B cell (primary cell): ENCODE results near the gene GKN1. TPM values are rescaled to one million over a fixed set of nuclear protein-coding genes. Genes with fewer than 3 reads are reported as not detected.

Experiments
- ATAC-seq: fragments of 200-7000 bp; cut with Tn5 transposase; one replicate; pipeline ENCODE4 v1.10.0; 2021; ENCODE audit warnings: low read depth, mild to moderate bottlenecking, moderate number of reproducible peaks, moderate library complexity
- CTCF ChIA-PET: fragments of 350-600 bp; sonication (Branson Sonifier 250); formaldehyde crosslinking; loops from one replicate; lab custom pipeline; 2021; ENCODE audit warnings: antibody characterized with exemption, inconsistent platforms; lab: Charles Lee
- POLR2A ChIA-PET: fragments of 350-600 bp; sonication (Branson Sonifier 250); formaldehyde crosslinking; loops from one replicate; lab custom pipeline; 2021; ENCODE audit warnings: antibody characterized with exemption; lab: Charles Lee
- DNase-seq: peaks from one replicate; pipeline ENCODE4 v3.0.0; 2013
- H2AFZ ChIP-seq: 2 replicates; pipeline ENCODE4 v1.6.1; 2012; ENCODE audit warnings: mild to moderate bottlenecking, low read depth, low read length; ENCODE audit not compliant: insufficient read depth, poor library complexity, severe bottlenecking
- H3K27ac ChIP-seq, 2 donors: 1 replicate in 1 of 2; 2 replicates in 1 of 2; pipeline ENCODE4 v1.5.1; 2012 to 2013; ENCODE audit warnings: low read length in 2 of 2, mild to moderate bottlenecking in 2 of 2, moderate library complexity in 1 of 2
- H3K27me3 ChIP-seq, 4 experiments: fragments of 200-600 bp in 1 of 4; sonication (generic) in 1 of 4; replicated peaks in 1 of 4; 1 replicate in 2 of 4; 2 replicates in 2 of 4; pipeline versions ENCODE4 v1.6.1 to v1.7.0; 2013 to 2016; ENCODE audit warnings: low read length in 3 of 4, mild to moderate bottlenecking in 2 of 4, mixed read lengths in 1 of 4, moderate library complexity in 1 of 4; ENCODE audit not compliant: insufficient read depth in 4 of 4, control insufficient read depth in 3 of 4; ENCODE audit errors: control extremely low read depth in 1 of 4
- H3K36me3 ChIP-seq, 2 experiments: replicated peaks in 1 of 2; 1 replicate in 1 of 2; 2 replicates in 1 of 2; pipeline versions ENCODE4 v1.6.1 to v1.7.1; 2013; ENCODE audit warnings: low read length in 1 of 2; ENCODE audit not compliant: insufficient read depth in 2 of 2, control insufficient read depth in 1 of 2; ENCODE audit errors: control extremely low read depth in 1 of 2, extremely low read depth in 1 of 2
- H3K4me1 ChIP-seq, 2 donors: fragments of 200-600 bp in 1 of 2; sonication (generic) in 1 of 2; 1 replicate in 1 of 2; 2 replicates in 1 of 2; pipeline versions ENCODE4 v1.5.1 to v1.6.1; 2013 to 2017; ENCODE audit warnings: low read length in 2 of 2; ENCODE audit not compliant: control insufficient read depth in 2 of 2, insufficient read depth in 2 of 2
- H3K4me2 ChIP-seq: replicated peaks from 2 replicates; pipeline ENCODE3; 2012; ENCODE audit warnings: mild to moderate bottlenecking, low read depth, low read length; ENCODE audit not compliant: poor library complexity, severe bottlenecking
- H3K4me3 ChIP-seq, 5 experiments: fragments of 200-600 bp in 1 of 5; sonication (generic) in 1 of 5; 1 replicate in 3 of 5; 2 replicates in 2 of 5; pipeline versions ENCODE4 v1.5.1 to v1.7.0; 2011 to 2016; ENCODE audit warnings: low read length in 4 of 5, mild to moderate bottlenecking in 4 of 5, low read depth in 2 of 5, control low read depth in 1 of 5, moderate library complexity in 1 of 5; ENCODE audit not compliant: insufficient read depth in 1 of 5; ENCODE audit errors: control extremely low read depth in 1 of 5, extremely low read depth in 1 of 5
- H3K79me2 ChIP-seq: fragments of 200-600 bp; sonication (generic); one replicate; pipeline ENCODE4 v1.6.0; 2016; ENCODE audit warnings: low read length; ENCODE audit not compliant: control insufficient read depth, insufficient read depth
- H3K9ac ChIP-seq: fragments of 200-600 bp; sonication (generic); 2 replicates; pipeline ENCODE4 v1.6.1; 2017; ENCODE audit warnings: mild to moderate bottlenecking, low read length, moderate library complexity
- H3K9me3 ChIP-seq, 3 donors: one replicate each; pipeline versions ENCODE4 v1.6.1 to v1.7.1; 2013; ENCODE audit warnings: low read length in 2 of 3; ENCODE audit not compliant: control insufficient read depth in 2 of 3, insufficient read depth in 1 of 3; ENCODE audit errors: control extremely low read depth in 1 of 3
- H4K20me1 ChIP-seq: 2 replicates; pipeline ENCODE4 v1.6.0; 2012; ENCODE audit warnings: mild to moderate bottlenecking, low read length; ENCODE audit not compliant: insufficient read depth, control insufficient read depth, poor library complexity, severe bottlenecking
- H3K27ac Mint-ChIP-seq: one replicate; pipeline ENCODE4 v1.8.0; 2021; ENCODE audit warnings: mixed read lengths
- H3K27me3 Mint-ChIP-seq: one replicate; pipeline ENCODE4 v1.8.0; 2021; ENCODE audit warnings: mixed read lengths
- H3K4me1 Mint-ChIP-seq: one replicate; pipeline ENCODE4 v1.8.0; 2021; ENCODE audit warnings: mixed read lengths
- H3K4me3 Mint-ChIP-seq: one replicate; pipeline ENCODE4 v1.8.0; 2021; ENCODE audit warnings: mixed read lengths
- H3K9me3 Mint-ChIP-seq: one replicate; pipeline ENCODE4 v1.8.0; 2022; ENCODE audit warnings: mixed read lengths; ENCODE audit not compliant: insufficient read depth
- CTCF ChIP-seq: fragments of 200-600 bp; IDR thresholded peaks from one replicate; pipeline ENCODE4 v1.8.0; 2022; ENCODE audit warnings: antibody characterized with exemption, mild to moderate bottlenecking
- EZH2 ChIP-seq: IDR thresholded peaks from 2 replicates; pipeline ENCODE4 v1.6.1; 2012; ENCODE audit warnings: borderline replicate concordance, low read depth, mild to moderate bottlenecking, moderate library complexity, low read length; ENCODE audit not compliant: insufficient read depth, poor library complexity, severe bottlenecking
- WGBS: methylation state at CpG from one replicate; pipeline ENCODE4 v1.1.5; 2013; ENCODE audit warnings: missing lambda C conversion rate; ENCODE audit not compliant: insufficient coverage; 5-methylcytosine and 5-hydroxymethylcytosine counted together
- intact Hi-C: fragments of 100-400 bp; cut with micrococcal nuclease; formaldehyde crosslinking; loops from one replicate; pipeline ENCODE4 v1.10.0; 2022
- polyA plus RNA-seq: library from polyadenylated mRNA; depleted of rRNA; stranded (reverse); fragments of >200 nt; gene quantifications from 2 replicates; pipeline ENCODE4 v1.2.3, GENCODE V29; 2012
- total RNA-seq, 2 donors: library from RNA; stranded (reverse); fragments of 120-200 nt in 1 of 2; gene quantifications; 1 replicate in 1 of 2; 2 replicates in 1 of 2; pipeline versions ENCODE4 v1.2.3 to v1.2.4, GENCODE V29; 2013 to 2022

Gene GKN1
- total and polyA plus RNA-seq, 2 donors (not counting 1 experiment from before 2014, with no cell fraction given) = not detected

GRCh38 chr2:69003731-69004130, 29.3 kb downstream of the GKN1 start:
- H3K27ac Mint-ChIP-seq = no peak overlapping the region
- peaks cover 0 to 13% (median 5%) of the 10 kb centered on the region in 4 experiments for H3K27me3 ChIP-seq

GRCh38 chr2:69007169-69007568, 32.7 kb downstream of the GKN1 start:
- TF ChIP-seq EZH2 = no peak
- TF ChIP-seq CTCF = no peak
- ATAC-seq = no peak
- H3K27ac Mint-ChIP-seq = no peak overlapping the region

More at GRCh38 chr2:69003731-69004130, 29.3 kb downstream of the GKN1 start:
- ChIA-PET CTCF (interaction anchor here (0.7 kb wide), 1 partner anchor 9 kb away, joined by 5 read pairs; the partner anchor contains the start of gene ANTXR1), POLR2A (no interaction called here)
- Mint-ChIP-seq H3K9me3 (peaks cover 4% of the 10 kb centered on the region), H3K27me3 (peaks cover 48% of the 10 kb centered on the region), H3K4me3 (no peak overlapping the region), H3K4me1 (no peaks in the 10 kb centered on the region)
- Histone ChIP-seq H3K79me2 (no peaks in the 10 kb centered on the region), H3K4me2 (no peak overlapping the region), H3K36me3 (no peaks in the 10 kb centered on the region), H3K4me1 (no peaks in the 10 kb centered on the region), H3K9me3 (no peaks in the 10 kb centered on the region), H3K9ac (no peak overlapping the region), H3K4me3 (no peak overlapping the region), H4K20me1 (no peaks in the 10 kb centered on the region), H2AFZ (no peak overlapping the region), H3K27ac (no peak overlapping the region)
- ATAC-seq = no peak
- no peak for DNase-seq
- no peak for TF ChIP-seq CTCF
- TF ChIP-seq EZH2 = no peak
- intact Hi-C loops = no loop called here
- WGBS = 56% methylated on average over 1 of the region's 2 CpGs

More at GRCh38 chr2:69007169-69007568, 32.7 kb downstream of the GKN1 start:
- no peaks in the 10 kb centered on the region for H3K9me3 ChIP-seq
- no peaks in the 10 kb centered on the region for H3K9me3 Mint-ChIP-seq
- no peak overlapping the region for H3K4me3 Mint-ChIP-seq
- H3K79me2 ChIP-seq = no peaks in the 10 kb centered on the region
- no peaks in the 10 kb centered on the region for H3K36me3 ChIP-seq
- no peaks in the 10 kb centered on the region for H4K20me1 ChIP-seq
- no peak overlapping the region for H3K4me2 ChIP-seq
- no peak overlapping the region for H3K27ac ChIP-seq
- POLR2A ChIA-PET = no interaction called here
- CTCF ChIA-PET = no interaction called here
- peaks cover 51% of the 10 kb centered on the region for H3K27me3 Mint-ChIP-seq
- H3K27me3 ChIP-seq = peaks cover 0 to 11% (median 9%) of the 10 kb centered on the region in 4 experiments
- H3K4me3 ChIP-seq = no peak overlapping the region
- H3K4me1 ChIP-seq = no peaks in the 10 kb centered on the region
- no peak overlapping the region for H3K9ac ChIP-seq
- DNase-seq = no peak
- H3K4me1 Mint-ChIP-seq = no peaks in the 10 kb centered on the region
- no peak overlapping the region for H2AFZ ChIP-seq
- intact Hi-C loops = no loop called here
